HepG2 (cell line): ENCODE measurements around the gene GRHPR. TPM values are rescaled to one million over a fixed set of nuclear protein-coding genes. Genes with fewer than 3 reads are reported as not detected.

Experiments
- CREB3 ChIP-seq: sonication (generic); formaldehyde crosslinking; IDR thresholded peaks from 2 replicates; pipeline ENCODE4 v1.5.0; 2020; ENCODE audit warnings: missing genetic modification reagents
- DNMT1 ChIP-seq: sonication (generic); formaldehyde crosslinking; IDR thresholded peaks from 2 replicates; pipeline ENCODE4 v1.5.1; 2020; ENCODE audit warnings: mild to moderate bottlenecking, missing genetic modification reagents
- DZIP1 ChIP-seq: sonication (generic); formaldehyde crosslinking; IDR thresholded peaks from 2 replicates; pipeline ENCODE4 v1.5.0; 2020; ENCODE audit warnings: mild to moderate bottlenecking, missing genetic modification reagents
- PPARG ChIP-seq: conservative IDR thresholded peaks from 2 replicates; pipeline ENCODE4 v1.6.1; 2016; ENCODE audit warnings: missing biosample characterization, missing genetic modification reagents
- SNAPC4 ChIP-seq: sonication (generic); formaldehyde crosslinking; IDR thresholded peaks from 2 replicates; pipeline ENCODE4 v1.4.0; 2020; ENCODE audit warnings: mild to moderate bottlenecking, missing genetic modification reagents
- SOX13 ChIP-seq, 3 experiments: fragments of 450-650 bp in 1 of 3; sonication (generic) in 1 of 3; formaldehyde crosslinking in 1 of 3; IDR thresholded peaks in 2 of 3; conservative IDR thresholded peaks in 1 of 3; 2 replicates each; pipeline versions ENCODE4 v1.5.0 to v1.6.1; 2016 to 2020; ENCODE audit warnings: antibody characterized with exemption in 1 of 3, mild to moderate bottlenecking in 1 of 3, missing compliant biosample characterization in 1 of 3, missing genetic modification reagents in 1 of 3, moderate library complexity in 1 of 3
- SOX5 ChIP-seq: IDR thresholded peaks from 2 replicates; pipeline ENCODE4 v1.6.1; 2016; ENCODE audit warnings: borderline replicate concordance
- ZHX2 ChIP-seq, 2 experiments: sonication (generic) in 1 of 2; formaldehyde crosslinking in 1 of 2; IDR thresholded peaks; 2 replicates each; pipeline versions ENCODE4 v1.6.1 to v1.9.0; 2014 to 2022; ENCODE audit warnings: antibody characterized with exemption in 1 of 2, borderline replicate concordance in 1 of 2, inconsistent platforms in 1 of 2, low read depth in 1 of 2, missing genetic modification reagents in 1 of 2
- ZNF883 ChIP-seq: sonication (generic); formaldehyde crosslinking; IDR thresholded peaks from 2 replicates; pipeline ENCODE4 v1.5.1; 2020; ENCODE audit warnings: mild to moderate bottlenecking, missing genetic modification reagents; ENCODE audit errors: not compliant biosample characterization
- polyA plus RNA-seq, 8 experiments: library from polyadenylated mRNA; depleted of rRNA in 3 of 8; stranded (reverse) in 7 of 8; unstranded in 1 of 8; fragments of >200 nt; fragmentation: Illumina TruSeq in 4 of 8; extraction: Trizol in 4 of 8; gene quantifications; 2 replicates each; pipeline versions ENCODE4 v1.2.1 to v1.2.3, GENCODE V29; 2011 to 2016; ENCODE audit warnings: low read depth in 4 of 8, missing spikeins in 1 of 8, mixed read lengths in 1 of 8; ENCODE audit not compliant: insufficient read depth in 1 of 8
- total RNA-seq, 5 experiments: library from RNA; depleted of rRNA; stranded (reverse); fragments of >200 nt; fragmentation: Illumina TruSeq; extraction: Trizol; gene quantifications; 2 replicates each; pipeline ENCODE4 v1.2.3, GENCODE V29; 2016; ENCODE audit warnings: low read depth in 1 of 5

Gene GRHPR
- total and polyA plus RNA-seq, 2 of the 13 experiments (the other 11 are each of a cell fraction or from before 2014, with no cell fraction given) = 113 to 115 TPM

- TF ChIP-seq CREB3 (CRISPR knock-in tag) (no peak), DZIP1 (CRISPR knock-in tag) (0 out of 2 replicates have a peak, but pooled peaks have one; percentile 52), DNMT1 (CRISPR knock-in tag) (peak; percentile 79; the same call in 1 of the 2 replicates), PPARG (CRISPR knock-in tag) (no peak), SOX13 (IDR thresholded peaks at IDR 0.05) (no peak), SOX13 (CRISPR knock-in tag; conservative IDR thresholded peaks at IDR 0.05 in 1 of 2, IDR thresholded peaks at IDR 0.05 in 1 of 2) (peak in 1 of 2 experiments; percentile 51; a peak in 1 of 4 replicates), SOX5 (peak; percentile 64), ZHX2 (IDR thresholded peaks at IDR 0.05; ENCODE audit: low read depth) (no peak), ZHX2 (CRISPR knock-in tag; IDR thresholded peaks at IDR 0.05; ENCODE audit: borderline replicate concordance) (no peak), SNAPC4 (CRISPR knock-in tag) (no peak), ZNF883 (CRISPR knock-in tag) (no peak)
These were observed 41.3 kb upstream of the GRHPR start (continued) for GRCh38 chr9:37381094-37381741.
